ENCODE results near the gene AJM1.

DNA sequence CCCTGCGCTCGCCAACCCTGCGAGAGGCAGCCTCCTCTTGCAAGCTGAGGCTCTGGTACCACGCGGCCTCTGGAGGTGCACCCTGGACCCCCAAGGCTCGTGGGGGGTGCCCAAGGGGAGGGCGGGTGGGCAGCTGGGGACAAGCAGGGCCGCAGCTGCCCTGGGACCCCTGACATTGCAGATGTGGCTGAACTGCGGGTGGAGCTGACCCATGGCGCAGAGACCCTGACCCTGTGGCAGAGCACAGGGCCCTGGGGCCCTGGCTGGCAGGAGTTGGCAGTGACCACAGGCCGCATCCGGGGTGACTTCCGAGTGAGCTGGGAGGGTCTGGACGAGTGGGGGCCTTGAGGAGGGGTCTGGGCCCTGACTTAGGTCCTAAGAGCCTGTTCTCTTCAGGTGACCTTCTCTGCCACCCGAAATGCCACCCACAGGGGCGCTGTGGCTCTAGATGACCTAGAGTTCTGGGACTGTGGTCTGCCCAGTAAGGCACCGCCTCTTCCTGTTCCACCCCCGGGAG is 11.4 kb downstream of the AJM1 start:
- TF ChIP-seq POLR2A (IDR thresholded peaks at IDR 0.05): no peak
- no peak for TF ChIP-seq CTCF (IDR thresholded peaks at IDR 0.05)
